Prostate gland (tissue), 2 donors: ENCODE results near the gene CAMSAP1.

Source experiments
- POLR2AphosphoS5 ChIP-seq: sonication (generic); formaldehyde crosslinking; IDR thresholded peaks from one replicate; pipeline ENCODE4 v1.6.1; 2017; ENCODE audit warnings: antibody characterized with exemption
- TF ChIP-seq, protein P1 (sequence below), 4 experiments: fragments of 200-600 bp in 2 of 4; fragments of 450-650 bp in 2 of 4; sonication (generic) in 2 of 4; IDR thresholded peaks; 1 replicate in 3 of 4; 2 replicates in 1 of 4; pipeline ENCODE4 v1.5.1; 2016 to 2019; ENCODE audit warnings: antibody characterized with exemption in 4 of 4, mild to moderate bottlenecking in 2 of 4, moderate library complexity in 2 of 4

DNA sequence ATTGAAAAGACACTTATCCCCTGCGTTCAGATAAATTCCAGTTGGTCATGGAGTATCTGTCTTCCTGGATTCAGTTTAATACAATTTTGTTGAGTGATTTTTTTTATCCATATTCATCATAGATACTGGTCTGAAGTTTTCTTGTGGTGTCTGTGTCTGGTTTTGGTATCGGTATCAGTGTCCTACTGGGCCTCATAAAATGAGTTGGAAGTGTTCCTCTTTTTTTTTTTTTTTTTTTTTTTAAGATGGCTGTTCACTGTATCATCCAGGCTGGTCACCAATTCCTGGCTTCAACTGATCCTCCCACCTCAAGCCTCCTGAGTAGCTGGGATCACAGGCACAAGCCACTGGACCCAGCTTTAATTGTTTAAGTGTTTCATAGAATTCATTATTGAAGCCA lies 2.9 kb upstream of the CAMSAP1 start:
- no peak for TF ChIP-seq POLR2AphosphoS5
- TF ChIP-seq, protein P1, sequence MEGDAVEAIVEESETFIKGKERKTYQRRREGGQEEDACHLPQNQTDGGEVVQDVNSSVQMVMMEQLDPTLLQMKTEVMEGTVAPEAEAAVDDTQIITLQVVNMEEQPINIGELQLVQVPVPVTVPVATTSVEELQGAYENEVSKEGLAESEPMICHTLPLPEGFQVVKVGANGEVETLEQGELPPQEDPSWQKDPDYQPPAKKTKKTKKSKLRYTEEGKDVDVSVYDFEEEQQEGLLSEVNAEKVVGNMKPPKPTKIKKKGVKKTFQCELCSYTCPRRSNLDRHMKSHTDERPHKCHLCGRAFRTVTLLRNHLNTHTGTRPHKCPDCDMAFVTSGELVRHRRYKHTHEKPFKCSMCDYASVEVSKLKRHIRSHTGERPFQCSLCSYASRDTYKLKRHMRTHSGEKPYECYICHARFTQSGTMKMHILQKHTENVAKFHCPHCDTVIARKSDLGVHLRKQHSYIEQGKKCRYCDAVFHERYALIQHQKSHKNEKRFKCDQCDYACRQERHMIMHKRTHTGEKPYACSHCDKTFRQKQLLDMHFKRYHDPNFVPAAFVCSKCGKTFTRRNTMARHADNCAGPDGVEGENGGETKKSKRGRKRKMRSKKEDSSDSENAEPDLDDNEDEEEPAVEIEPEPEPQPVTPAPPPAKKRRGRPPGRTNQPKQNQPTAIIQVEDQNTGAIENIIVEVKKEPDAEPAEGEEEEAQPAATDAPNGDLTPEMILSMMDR (IDR thresholded peaks at IDR 0.05) = no peak
